H9 (cell line): ENCODE data around the gene ARHGEF10L. TPM values are rescaled to one million over a fixed set of nuclear protein-coding genes. Genes with fewer than 3 reads are reported as not detected.

Source experiments
- DNase-seq: peaks from one replicate; pipeline ENCODE4 v3.0.0-alpha.2; 2017
- H2AFZ ChIP-seq: one replicate; pipeline ENCODE4 v1.6.1; 2013; ENCODE audit warnings: mild to moderate bottlenecking, low read length, control low read depth, moderate library complexity
- H2AK5ac ChIP-seq: 2 replicates; pipeline ENCODE4 v1.6.1; 2013; ENCODE audit warnings: low read length, control low read depth, mixed read lengths; ENCODE audit not compliant: insufficient read length
- H2BK120ac ChIP-seq: one replicate; pipeline ENCODE4 v1.6.1; 2013; ENCODE audit warnings: low read depth, mild to moderate bottlenecking, low read length, control low read depth, inconsistent platforms; ENCODE audit not compliant: poor library complexity, severe bottlenecking
- H2BK12ac ChIP-seq: 2 replicates; pipeline ENCODE4 v1.6.1; 2013; ENCODE audit warnings: low read length, control low read depth, mixed read lengths, low read depth; ENCODE audit not compliant: insufficient read length
- H2BK15ac ChIP-seq: 2 replicates; pipeline ENCODE4 v1.6.1; 2013; ENCODE audit warnings: low read depth, low read length, control low read depth
- H2BK20ac ChIP-seq: one replicate; pipeline ENCODE4 v1.6.1; 2013; ENCODE audit warnings: low read depth, mild to moderate bottlenecking, low read length, control low read depth, inconsistent platforms; ENCODE audit not compliant: poor library complexity, severe bottlenecking
- H2BK5ac ChIP-seq: 2 replicates; pipeline ENCODE4 v1.6.1; 2013; ENCODE audit warnings: low read length, control low read depth, mixed read lengths; ENCODE audit not compliant: insufficient read length
- H3K14ac ChIP-seq: 2 replicates; pipeline ENCODE4 v1.6.1; 2013; ENCODE audit warnings: low read length, control low read depth; ENCODE audit not compliant: insufficient read depth
- H3K18ac ChIP-seq: 2 replicates; pipeline ENCODE4 v1.6.1; 2013; ENCODE audit warnings: low read depth, mild to moderate bottlenecking, mixed read lengths, low read length, control low read depth; ENCODE audit not compliant: insufficient read length
- H3K23ac ChIP-seq: 2 replicates; pipeline ENCODE4 v1.6.1; 2013; ENCODE audit warnings: low read length, control low read depth, mixed read lengths, low read depth; ENCODE audit not compliant: insufficient read length
- H3K23me2 ChIP-seq: 2 replicates; pipeline ENCODE4 v1.6.1; 2013; ENCODE audit warnings: low read depth, mild to moderate bottlenecking, mixed read lengths, low read length, control low read depth; ENCODE audit not compliant: insufficient read length, poor library complexity, severe bottlenecking
- H3K27ac ChIP-seq: 2 replicates; pipeline ENCODE4 v1.5.1; 2013; ENCODE audit warnings: low read length, control low read depth, mixed read lengths, low read depth; ENCODE audit not compliant: insufficient read length
- H3K27me3 ChIP-seq: 2 replicates; pipeline ENCODE4 v1.6.1; 2013; ENCODE audit warnings: low read length, control low read depth, inconsistent platforms; ENCODE audit not compliant: insufficient read depth
- H3K4ac ChIP-seq: 2 replicates; pipeline ENCODE4 v1.6.1; 2013; ENCODE audit warnings: low read depth, mild to moderate bottlenecking, control low read depth, inconsistent platforms, low read length, moderate library complexity
- H3K4me1 ChIP-seq: 2 replicates; pipeline ENCODE4 v1.6.1; 2013; ENCODE audit warnings: low read length, control low read depth, inconsistent platforms; ENCODE audit not compliant: insufficient read depth
- H3K4me2 ChIP-seq: 2 replicates; pipeline ENCODE4 v1.6.1; 2013; ENCODE audit warnings: low read length, control low read depth, mixed read lengths; ENCODE audit not compliant: insufficient read length, insufficient read depth
- H3K56ac ChIP-seq: 2 replicates; pipeline ENCODE4 v1.6.1; 2013; ENCODE audit warnings: low read depth, mild to moderate bottlenecking, mixed read lengths, low read length, control low read depth; ENCODE audit not compliant: insufficient read length
- H3K79me1 ChIP-seq: 2 replicates; pipeline ENCODE4 v1.6.1; 2013; ENCODE audit warnings: low read depth, mild to moderate bottlenecking, moderate library complexity, low read length, control low read depth, inconsistent platforms; ENCODE audit not compliant: insufficient read depth, poor library complexity, severe bottlenecking
- H3K79me2 ChIP-seq: 2 replicates; pipeline ENCODE4 v1.6.1; 2013; ENCODE audit warnings: low read length, control low read depth, inconsistent platforms; ENCODE audit not compliant: insufficient read depth
- H3K9ac ChIP-seq: 2 replicates; pipeline ENCODE4 v1.6.1; 2013; ENCODE audit warnings: low read length, control low read depth, mixed read lengths; ENCODE audit not compliant: insufficient read length; ENCODE audit errors: extremely low read depth
- H3K9me3 ChIP-seq: one replicate; pipeline ENCODE4 v1.6.1; 2013; ENCODE audit warnings: low read depth, low read length, inconsistent platforms; ENCODE audit not compliant: control insufficient read depth
- H3T11ph ChIP-seq: one replicate; pipeline ENCODE4 v1.6.1; 2013; ENCODE audit warnings: mild to moderate bottlenecking, low read length, control low read depth, inconsistent platforms
- H4K20me1 ChIP-seq: one replicate; pipeline ENCODE4 v1.6.1; 2013; ENCODE audit not compliant: control insufficient read depth, insufficient read length, insufficient read depth
- H4K5ac ChIP-seq: 2 replicates; pipeline ENCODE4 v1.6.1; 2013; ENCODE audit warnings: low read depth, mild to moderate bottlenecking, mixed read lengths, low read length, control low read depth; ENCODE audit not compliant: insufficient read length
- H4K8ac ChIP-seq: replicated peaks from 2 replicates; pipeline ENCODE4 v1.6.1; 2013; ENCODE audit warnings: low read length, control low read depth, mixed read lengths, low read depth; ENCODE audit not compliant: insufficient read length
- H4K91ac ChIP-seq: 2 replicates; pipeline ENCODE4 v1.6.1; 2013; ENCODE audit warnings: low read depth, mild to moderate bottlenecking, moderate library complexity, mixed read lengths, low read length, control low read depth; ENCODE audit not compliant: insufficient read length
- H3K27ac Mint-ChIP-seq, 3 experiments: 2 replicates in 2 of 3; 3 replicates in 1 of 3; pipeline ENCODE4 v1.8.0; 2020 to 2021; ENCODE audit warnings: mixed read lengths in 3 of 3, mild to moderate bottlenecking in 1 of 3, moderate library complexity in 1 of 3
- H3K27me3 Mint-ChIP-seq: 2 replicates; pipeline ENCODE4 v1.8.0; 2021; ENCODE audit warnings: low read depth, mild to moderate bottlenecking, moderate library complexity, mixed read lengths
- H3K36me3 Mint-ChIP-seq, 3 experiments: 2 replicates in 2 of 3; 3 replicates in 1 of 3; pipeline ENCODE4 v1.8.0; 2020 to 2021; ENCODE audit warnings: low read depth in 3 of 3, mixed read lengths in 3 of 3; ENCODE audit not compliant: insufficient read depth in 1 of 3
- H3K4me1 Mint-ChIP-seq, 2 experiments: 2 replicates each; pipeline ENCODE4 v1.8.0; 2020; ENCODE audit warnings: mixed read lengths in 2 of 2
- H3K4me3 Mint-ChIP-seq, 2 experiments: 2 replicates in 1 of 2; 3 replicates in 1 of 2; pipeline ENCODE4 v1.8.0; 2020 to 2021; ENCODE audit warnings: mild to moderate bottlenecking in 2 of 2, mixed read lengths in 2 of 2, moderate library complexity in 1 of 2
- H3K9me3 Mint-ChIP-seq, 2 experiments: 2 replicates in 1 of 2; 3 replicates in 1 of 2; pipeline ENCODE4 v1.8.0; 2020; ENCODE audit warnings: mild to moderate bottlenecking in 2 of 2, mixed read lengths in 2 of 2, moderate library complexity in 1 of 2
- CTCF ChIP-seq: fragments of 200-600 bp; sonication (generic); conservative IDR thresholded peaks from 3 replicates; pipeline ENCODE4 v1.8.0; 2021; ENCODE audit warnings: antibody characterized with exemption, mild to moderate bottlenecking
- WGBS: extraction: QIAGEN DNeasy Blood & Tissue Kit; methylation state at CpG from one replicate; pipeline ENCODE4 v1.1.7; 2013; ENCODE audit warnings: missing lambda C conversion rate, low lambda C conversion rate, mixed read lengths; ENCODE audit not compliant: insufficient read length; ENCODE audit errors: extremely low coverage; 5-methylcytosine and 5-hydroxymethylcytosine counted together
- total RNA-seq: library from RNA; stranded (reverse); gene quantifications from 2 replicates; pipeline ENCODE4 v1.2.1, GENCODE V29; 2021

Gene ARHGEF10L
- total RNA-seq, 1 experiment from 2014 or later: 20.2 TPM

DNA sequence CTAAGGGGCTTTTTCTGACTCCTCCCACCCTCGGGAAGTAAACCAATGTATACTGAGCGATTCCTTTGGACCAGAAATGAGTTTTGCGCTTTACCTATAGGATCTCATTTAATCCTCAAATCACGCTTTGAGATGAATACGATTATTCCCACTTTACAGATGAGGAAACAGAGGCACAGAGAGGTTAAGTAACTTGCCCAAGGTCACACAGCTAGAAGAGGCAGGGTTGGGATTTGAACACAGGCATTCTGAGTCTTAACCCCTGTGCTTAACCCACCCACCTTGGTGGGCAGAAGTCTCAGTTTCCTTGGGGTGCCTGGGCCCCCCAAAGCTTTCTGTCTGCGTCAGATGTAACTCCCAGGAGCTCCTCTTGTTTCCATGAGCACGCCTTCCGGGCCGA is 129.8 kb downstream of the ARHGEF10L start:
- WGBS: no CpG with 5 or more reads among the region's 9 CpGs
- Histone ChIP-seq H3K4me2 (no peak overlapping the region), H3K14ac (no peak overlapping the region), H3K27ac (no peak overlapping the region), H3K4me1 (no peaks in the 10 kb centered on the region), H3K4ac (no peak overlapping the region), H3K18ac (no peak overlapping the region), H4K8ac (no peak overlapping the region), H4K91ac (no peak overlapping the region), H2BK20ac (no peak overlapping the region), H4K20me1 (no peaks in the 10 kb centered on the region), H3K23me2 (no peaks in the 10 kb centered on the region), H3K23ac (no peak overlapping the region), H3T11ph (no peak overlapping the region), H2BK5ac (no peak overlapping the region), H2BK12ac (no peak overlapping the region), H3K56ac (no peak overlapping the region), H2BK15ac (no peak overlapping the region), H3K9ac (no peak overlapping the region), H2AFZ (no peak overlapping the region), H4K5ac (no peak overlapping the region), H3K9me3 (no peaks in the 10 kb centered on the region), H2BK120ac (no peak overlapping the region), H2AK5ac (no peak overlapping the region), H3K79me1 (no peaks in the 10 kb centered on the region), H3K79me2 (no peaks in the 10 kb centered on the region), H3K27me3 (no peaks in the 10 kb centered on the region)
- TF ChIP-seq CTCF: no peak
- Mint-ChIP-seq H3K27me3 (no peaks in the 10 kb centered on the region), H3K4me3 (no peak overlapping the region), H3K36me3 (peaks cover 17 to 38% (median 30%) of the 10 kb centered on the region in 3 experiments), H3K9me3 (no peaks in the 10 kb centered on the region), H3K27ac (peak overlapping the region in 2 of 3 experiments; percentile 52 to 71; a peak in 3 of 7 replicates), H3K4me1 (peaks cover 27 to 36% of the 10 kb centered on the region in 2 experiments)
- no peak for DNase-seq
